A172 (cell line): Measurements from ENCODE around the gene JHY. TPM values are rescaled to one million over a fixed set of nuclear protein-coding genes. Genes with fewer than 3 reads are reported as not detected.
"Not testable (repeated sequence)": the region's sequence is repeated elsewhere in the genome, so short reads cannot be mapped to it uniquely, and the experiment has no call there.

Experiments used
- DNase-seq: peaks from one replicate; pipeline ENCODE4 v3.0.0-alpha.2; 2015; ENCODE audit warnings: low spot score
- total RNA-seq: library from RNA; depleted of rRNA; stranded (reverse); fragments of >200 nt; shearing (Covaris generic); gene quantifications from 2 replicates; pipeline ENCODE4 v1.2.3, GENCODE V29; 2014; rRNA removed

Gene JHY
- total RNA-seq: 0.64 and 1.6 TPM in 2 replicates

- no peak for DNase-seq
Observed at GRCh38 chr11:122882189-122882856, at the start of gene JHY. Gene JHY (plus strand): TSS chr11:122882759. CDS start chr11:122885850, 3,091 bp downstream.

- no peak for DNase-seq
Observed at GRCh38 chr11:122833846-122834464, 48.6 kb upstream of the JHY start.

- no peak for DNase-seq
Observed at GRCh38 chr11:122836916-122837315, 45.6 kb upstream of the JHY start.

GRCh38 chr11:122837528-122838346 lies 44.8 kb upstream of the JHY start:
- no peak for DNase-seq

- DNase-seq: no peak
Observed at GRCh38 chr11:122843281-122844141, 39.0 kb upstream of the JHY start.

- no peak for DNase-seq
Observed at GRCh38 chr11:122847466-122847865, 35.1 kb upstream of the JHY start.

GRCh38 chr11:122848186-122848585 lies 34.4 kb upstream of the JHY start:
- DNase-seq: no peak

GRCh38 chr11:122850076-122850631 lies 32.4 kb upstream of the JHY start:
- DNase-seq: peak; percentile 25

GRCh38 chr11:122851366-122851966 lies 31.1 kb upstream of the JHY start:
- DNase-seq: no peak

- DNase-seq: peak; percentile 5
Observed at GRCh38 chr11:122852074-122852795, 30.3 kb upstream of the JHY start.

- no peak for DNase-seq
Observed at GRCh38 chr11:122852796-122853160, 29.8 kb upstream of the JHY start.

GRCh38 chr11:122853261-122853660 lies 29.3 kb upstream of the JHY start:
- DNase-seq: no peak

GRCh38 chr11:122853971-122854446 lies 28.6 kb upstream of the JHY start:
- peak; percentile 58 for DNase-seq

GRCh38 chr11:122861631-122862030 lies 20.9 kb upstream of the JHY start:
- no peak for DNase-seq

GRCh38 chr11:122862091-122862490 lies 20.5 kb upstream of the JHY start:
- DNase-seq: no peak

GRCh38 chr11:122863154-122863553 lies 19.4 kb upstream of the JHY start:
- DNase-seq: not testable (repeated sequence)

GRCh38 chr11:122863704-122864326 lies 18.7 kb upstream of the JHY start:
- peak; percentile 6 for DNase-seq

- no peak for DNase-seq
Observed at GRCh38 chr11:122864386-122865115, 18.0 kb upstream of the JHY start.

- no peak for DNase-seq
Observed at GRCh38 chr11:122869622-122870021, 12.9 kb upstream of the JHY start.
